CD4-positive, alpha-beta T cell treated with Interleukin-17A for 1 hour (primary cell): ENCODE data around the gene ACBD6.

Experiments
- DNase-seq: peaks from one replicate; pipeline ENCODE4 v3.0.0-alpha.2; 2020

The ACBD6 gene

DNA sequence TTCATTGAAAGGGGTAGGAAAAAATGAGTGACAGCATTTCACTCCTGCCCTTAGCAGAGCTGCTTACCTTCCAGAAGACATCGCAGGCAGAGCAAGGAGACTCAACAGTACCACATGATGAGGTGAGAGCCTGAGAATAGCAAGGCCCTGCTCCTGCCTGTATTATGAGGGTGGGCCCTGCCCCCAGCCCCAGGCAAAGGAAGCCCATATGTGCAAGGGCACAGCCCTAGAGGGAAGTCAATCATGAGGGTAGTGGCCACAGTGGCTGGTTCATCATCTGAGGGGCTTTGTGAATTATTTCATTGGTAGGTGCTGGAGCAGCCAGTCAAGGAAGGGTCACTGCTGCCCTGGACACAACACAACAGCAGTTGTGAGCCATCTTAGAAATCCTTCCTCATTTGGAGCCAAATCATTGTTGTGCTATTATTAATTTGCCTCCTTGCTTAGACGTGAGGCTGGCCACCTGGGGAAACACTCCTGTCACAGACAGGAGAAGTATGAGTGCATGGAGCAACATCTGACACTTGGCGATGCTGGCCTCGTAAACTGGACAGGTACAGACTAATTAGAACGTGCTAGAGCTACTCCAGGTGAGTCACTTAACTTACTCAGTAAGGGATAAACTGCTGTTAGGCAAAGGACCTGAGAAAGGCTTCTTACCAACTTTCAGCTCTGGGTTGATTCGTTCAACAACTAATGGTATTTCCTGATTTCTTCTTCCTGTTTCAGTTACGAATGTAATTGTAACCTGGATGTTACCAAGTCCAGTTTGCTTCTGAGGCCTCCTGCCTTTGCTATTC is 22.7 kb upstream of the ACBD6 start:
- no peak for DNase-seq

DNA sequence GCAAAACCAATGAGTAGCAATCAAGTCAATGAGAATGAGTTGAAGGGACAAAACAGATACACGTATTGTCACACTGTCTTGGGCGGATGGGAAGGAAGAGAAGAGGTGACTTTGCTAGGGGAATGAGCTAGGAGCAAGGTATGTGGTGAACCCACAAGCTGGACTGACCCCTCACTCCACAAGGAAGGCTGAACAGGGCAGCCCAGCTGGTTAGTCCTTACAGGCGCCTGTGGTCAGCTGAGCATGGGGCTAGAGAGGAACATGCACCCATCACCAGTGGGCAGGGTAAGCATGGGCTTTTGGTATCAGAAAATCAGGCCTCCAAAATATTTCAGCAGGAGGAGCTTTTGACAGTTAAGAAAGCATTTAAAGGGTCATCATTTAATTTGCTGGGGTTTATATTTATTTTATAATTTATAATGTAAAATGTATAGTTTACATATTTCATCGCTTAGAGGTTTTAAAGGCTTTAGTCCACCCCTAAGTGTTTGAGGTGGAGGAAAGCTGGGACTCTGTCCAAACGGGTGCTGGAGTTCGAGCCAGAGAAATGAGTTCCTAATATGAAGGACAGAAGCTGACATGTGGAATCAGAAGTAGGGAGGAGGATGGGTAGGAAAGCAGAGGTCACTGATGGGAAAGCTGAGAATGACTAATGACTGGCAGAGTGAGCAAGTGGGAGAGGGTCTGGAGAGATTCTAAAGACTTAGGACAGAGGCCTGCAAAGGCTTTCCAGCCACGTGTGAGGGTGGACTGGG is 22.0 kb upstream of the ACBD6 start:
- no peak for DNase-seq

DNA sequence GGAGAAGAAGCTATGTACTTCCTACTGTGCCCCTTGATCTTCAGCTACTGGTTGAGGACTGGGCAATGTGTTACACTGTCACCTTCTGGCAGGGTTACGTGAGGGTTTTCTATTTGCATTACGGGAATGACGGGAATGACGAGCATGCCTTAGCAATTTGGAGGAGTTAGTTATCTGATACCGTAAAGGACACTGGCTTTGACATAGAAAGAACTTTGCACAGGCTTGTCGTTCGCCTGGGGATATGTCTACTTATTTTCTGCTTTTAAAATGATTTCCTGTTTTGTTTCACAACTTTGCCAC is 19.8 kb upstream of the ACBD6 start:
- DNase-seq: no peak

DNA sequence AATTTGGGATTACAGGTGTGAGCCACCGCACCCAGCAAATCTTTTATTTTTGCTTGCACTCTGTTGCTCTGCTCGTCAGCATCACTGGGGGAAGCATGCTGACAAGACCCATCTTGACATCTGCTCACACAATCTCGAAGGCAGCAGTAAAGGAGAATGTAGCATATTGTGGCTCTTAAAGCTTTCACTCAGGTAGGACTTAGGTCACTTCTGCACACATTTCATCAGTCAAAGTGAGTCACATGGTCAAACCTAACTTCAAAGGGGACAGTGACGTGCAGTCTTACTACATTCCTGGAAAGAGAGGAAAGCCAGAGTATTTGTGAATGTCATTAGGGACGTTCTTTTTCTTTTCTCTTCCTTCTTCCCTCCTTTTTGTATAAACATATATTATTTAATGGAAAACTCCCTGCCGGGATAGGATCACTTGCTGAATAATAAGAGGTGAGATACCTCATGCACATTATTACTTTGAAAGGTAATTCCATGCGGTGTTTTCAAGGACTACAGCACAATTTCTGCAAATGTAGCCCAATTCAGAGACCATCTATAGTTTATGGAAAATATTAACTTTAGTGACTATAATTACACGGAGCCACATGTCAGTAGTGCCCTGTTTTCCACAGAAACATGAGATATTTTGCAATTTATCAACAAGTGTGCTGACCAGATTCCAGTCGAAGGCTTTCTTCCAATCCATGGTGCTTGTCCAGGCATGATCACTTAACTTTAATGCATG is 19.3 kb upstream of the ACBD6 start:
- no peak for DNase-seq

DNA sequence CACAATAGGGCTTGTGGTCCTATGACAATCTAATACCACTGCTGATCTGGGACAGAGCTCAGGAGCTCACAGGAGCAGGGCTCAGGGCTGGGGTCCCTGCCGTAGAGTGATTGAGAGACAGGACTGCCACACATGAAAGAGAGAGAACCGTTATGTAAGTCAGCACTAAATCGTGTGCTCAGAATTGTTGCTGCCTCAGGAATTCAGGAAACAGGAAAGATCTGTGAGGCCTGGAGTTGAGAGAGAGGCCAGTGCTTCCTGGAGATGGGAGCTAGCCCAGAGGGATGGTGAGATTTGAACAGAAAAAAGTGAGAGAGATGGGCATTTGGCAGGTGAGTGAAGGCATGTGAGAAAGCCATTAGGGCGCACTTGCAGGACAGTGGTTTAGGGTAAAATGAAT is 17.5 kb upstream of the ACBD6 start:
- no peak for DNase-seq

DNA sequence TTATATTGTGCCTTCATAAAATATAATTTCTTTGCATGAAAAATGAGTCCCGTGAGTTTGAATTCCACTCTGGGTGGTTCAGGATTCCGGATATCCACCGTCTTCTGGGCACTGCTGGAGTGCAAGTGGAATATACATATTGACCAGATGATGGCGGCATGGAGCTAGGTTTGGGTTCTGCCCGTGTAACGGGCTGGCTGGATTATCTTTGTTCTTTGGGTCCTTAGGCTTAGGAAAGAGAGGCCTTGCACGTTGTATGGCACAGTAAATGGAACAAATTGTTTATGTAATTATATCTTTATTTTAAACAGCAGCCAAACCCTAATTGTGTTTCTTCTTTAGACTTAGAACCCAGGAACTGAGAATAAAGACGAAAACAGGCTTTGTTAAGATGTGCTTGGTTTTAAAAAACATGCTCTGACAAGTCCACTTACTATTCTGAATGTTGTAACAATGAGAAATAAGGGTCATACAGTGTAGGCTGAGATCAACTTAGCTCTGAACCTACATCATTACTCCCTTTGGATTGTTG is 13.5 kb upstream of the ACBD6 start:
- DNase-seq: peak; percentile 68

DNA sequence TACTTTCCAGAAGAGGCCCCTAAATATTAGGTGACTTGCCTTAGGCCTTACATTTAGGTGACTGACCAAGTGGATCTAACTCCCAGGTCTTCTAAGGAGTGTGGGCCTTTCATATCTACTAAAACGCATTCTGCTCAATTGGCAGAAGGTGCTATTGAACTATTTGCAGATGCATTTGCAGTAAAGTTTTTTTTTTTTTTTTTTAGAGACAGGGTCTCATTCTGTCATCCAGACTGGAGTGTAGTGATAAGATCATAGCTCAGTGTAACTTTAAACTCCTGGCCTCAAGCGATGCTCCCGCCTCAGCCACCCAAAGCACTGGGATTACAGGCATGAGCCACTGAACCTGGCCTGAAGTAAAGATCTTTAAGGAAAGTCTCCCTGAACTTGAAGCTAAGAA is 13.0 kb upstream of the ACBD6 start:
- no peak for DNase-seq

DNA sequence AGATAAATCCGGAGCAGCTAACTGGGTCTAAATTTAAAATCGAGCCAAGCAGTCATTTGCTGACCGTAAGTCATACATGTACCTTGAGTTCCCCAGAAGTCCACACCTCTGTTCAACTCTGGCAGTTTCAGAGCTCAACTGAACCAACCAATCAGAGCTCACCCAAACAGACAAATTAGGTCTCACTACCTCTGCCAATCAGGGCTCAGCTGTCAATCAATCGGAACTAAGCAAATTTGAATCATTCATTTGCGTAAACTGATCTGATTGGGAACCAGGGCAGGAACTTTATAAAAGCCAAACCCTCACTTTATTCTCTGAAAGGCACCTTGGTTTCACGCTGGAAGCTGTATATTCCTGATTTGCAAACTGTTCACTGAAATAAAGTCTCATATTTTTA is 11.2 kb upstream of the ACBD6 start:
- DNase-seq: no peak

DNA sequence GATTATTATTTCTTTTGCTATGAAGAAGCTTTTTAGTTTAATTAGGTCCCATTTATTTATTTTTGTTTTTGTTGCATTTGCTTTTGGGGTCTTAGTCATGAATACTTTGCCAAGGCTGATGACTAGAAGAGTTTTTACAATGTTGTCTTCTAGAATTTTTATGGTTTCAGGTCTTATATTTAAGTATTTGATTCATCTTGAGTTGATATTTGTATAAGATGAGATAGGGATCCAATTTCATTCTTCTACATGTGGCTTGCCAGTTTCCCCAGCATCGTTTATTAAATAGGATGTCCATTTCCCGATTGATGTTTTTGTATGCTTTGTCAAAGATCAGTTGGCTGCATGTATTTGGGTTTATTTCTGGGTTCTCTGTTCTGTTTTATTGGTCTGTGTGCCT is 8.5 kb upstream of the ACBD6 start:
- DNase-seq: no peak

DNA sequence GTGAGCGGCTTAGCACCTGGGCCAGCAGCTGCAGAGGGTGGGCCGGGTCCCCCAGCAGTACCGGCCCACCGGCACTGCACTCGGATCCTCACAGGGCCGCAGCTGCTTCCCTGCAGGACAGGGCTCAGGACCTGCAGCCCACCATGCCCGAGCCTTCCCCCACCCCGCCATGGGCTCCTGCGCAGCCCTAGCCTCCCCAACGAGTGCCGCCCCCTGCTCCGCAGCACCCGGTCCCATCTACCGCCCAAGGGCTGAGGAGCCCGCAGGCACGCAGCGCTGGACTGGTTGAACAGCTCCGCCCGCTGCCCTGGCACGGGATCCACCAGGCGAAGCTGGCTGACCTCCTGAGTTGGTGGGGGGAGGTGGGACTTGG is 6.3 kb upstream of the ACBD6 start:
- no peak for DNase-seq

DNA sequence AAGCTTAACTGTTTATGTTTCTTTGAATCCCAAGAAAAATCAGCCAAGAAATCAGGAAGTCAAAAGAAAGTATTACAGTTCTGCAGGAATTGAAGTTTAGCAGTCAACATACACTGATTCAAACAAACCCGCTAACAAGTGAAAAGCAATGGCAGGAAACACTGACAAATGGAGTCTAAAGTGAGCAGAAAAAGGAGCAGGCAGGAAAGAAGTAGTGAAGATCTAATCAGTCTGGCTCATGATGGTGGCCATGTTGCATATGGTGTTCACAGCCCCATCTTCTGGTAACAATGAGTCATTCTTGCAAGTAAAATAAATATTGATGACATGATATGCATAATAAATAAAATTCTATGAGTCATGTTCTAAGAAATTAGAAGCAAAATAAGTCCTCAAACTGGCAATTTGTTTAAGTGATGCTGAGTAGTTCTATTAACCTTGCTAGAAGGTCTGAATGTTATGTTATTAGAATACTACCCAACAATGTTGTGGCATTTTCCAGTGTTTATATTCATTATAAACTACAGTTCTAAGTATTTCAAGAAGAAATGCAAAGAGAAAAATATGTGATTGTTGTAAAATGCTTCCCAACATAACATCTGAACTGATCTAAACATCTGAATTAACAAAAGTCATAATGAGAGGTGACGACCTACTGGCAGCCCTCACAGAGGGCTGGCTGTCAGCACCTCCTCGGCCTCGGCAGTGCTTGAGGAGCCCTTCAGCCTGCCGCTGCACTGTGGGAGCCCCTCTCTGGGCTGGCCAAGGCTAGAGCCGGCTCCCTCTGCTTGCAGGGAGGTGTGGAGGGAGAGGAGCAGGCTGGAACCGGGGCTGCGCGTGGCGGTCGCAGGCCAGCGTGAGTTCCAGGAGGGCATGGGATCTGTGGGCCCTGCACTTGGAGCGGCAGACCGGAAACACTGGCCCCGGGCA is 5.7 kb upstream of the ACBD6 start:
- DNase-seq: peak; percentile 19

DNA sequence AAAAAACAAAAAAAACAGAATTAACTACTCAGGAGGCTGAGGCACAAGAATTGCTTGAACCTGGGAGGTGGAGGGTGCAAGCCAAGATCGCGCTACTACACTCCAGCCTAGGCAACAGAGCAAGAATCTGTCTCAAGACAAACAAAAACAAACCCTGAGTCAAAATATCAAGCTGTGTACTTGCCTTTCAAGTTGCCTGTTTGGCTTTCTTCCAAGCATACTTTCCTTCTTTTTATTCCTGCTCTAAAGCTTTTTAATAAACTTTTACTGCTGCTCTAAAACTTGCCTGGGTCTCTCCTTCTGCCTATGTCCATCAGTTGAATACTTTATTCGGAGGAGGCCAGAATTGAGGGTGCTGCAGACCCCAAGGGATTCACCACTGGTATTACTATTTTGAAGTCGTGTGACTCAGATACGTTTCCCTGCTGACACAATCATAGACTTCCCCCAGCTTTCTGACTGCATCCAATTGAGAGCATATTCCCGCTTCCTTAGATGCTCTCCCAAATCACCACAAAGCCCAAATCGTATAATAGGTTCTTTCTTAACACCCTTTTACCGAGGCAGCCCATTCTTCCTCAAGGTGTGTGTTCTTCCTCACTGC is 3.5 kb upstream of the ACBD6 start:
- DNase-seq: no peak

DNA sequence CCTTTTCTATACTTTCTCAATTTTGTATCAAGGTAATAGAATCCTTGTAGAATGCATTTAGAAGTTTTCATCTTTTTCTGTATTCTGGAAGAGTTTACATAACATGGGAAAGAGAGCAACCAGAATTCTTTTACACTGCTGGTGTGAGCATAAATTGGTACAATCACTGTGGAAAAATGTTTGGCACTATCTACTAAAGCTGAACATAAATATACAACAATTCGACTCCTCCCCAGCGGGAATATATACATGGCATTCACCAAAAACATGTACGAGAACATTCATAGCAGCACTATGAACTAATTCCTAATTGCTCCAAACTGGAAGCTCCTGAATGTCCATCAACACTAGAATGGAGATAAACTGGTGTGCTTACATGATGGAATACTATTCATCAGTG is 1.8 kb upstream of the ACBD6 start:
- DNase-seq: no peak

DNA sequence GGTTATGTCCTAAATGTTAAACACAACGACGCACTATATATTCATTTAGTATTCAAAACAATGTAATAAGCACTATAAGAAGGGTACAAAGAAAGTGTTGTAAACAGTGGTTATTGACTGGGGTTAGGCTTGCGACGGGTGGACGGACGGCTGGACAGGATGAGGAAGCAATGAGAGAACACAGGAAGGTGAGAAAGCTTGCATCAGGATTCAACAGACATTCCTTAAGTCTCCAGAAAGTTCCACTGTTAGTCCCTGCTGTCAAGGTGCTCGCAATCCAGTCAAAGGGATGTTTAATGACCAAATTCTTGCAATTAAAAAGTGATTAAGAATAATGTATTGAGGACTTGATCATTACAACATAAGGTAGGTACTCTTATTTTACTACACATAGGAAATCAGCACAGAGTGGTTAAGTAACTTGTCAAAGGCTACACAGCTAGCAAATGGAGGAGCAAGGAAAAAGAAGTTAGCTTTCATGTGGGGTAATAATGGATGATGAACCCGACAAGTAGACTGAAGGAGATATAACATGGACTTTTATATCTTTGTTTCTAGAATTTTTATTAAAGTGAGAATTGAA is 994 bp upstream of the ACBD6 start:
- no peak for DNase-seq

DNA sequence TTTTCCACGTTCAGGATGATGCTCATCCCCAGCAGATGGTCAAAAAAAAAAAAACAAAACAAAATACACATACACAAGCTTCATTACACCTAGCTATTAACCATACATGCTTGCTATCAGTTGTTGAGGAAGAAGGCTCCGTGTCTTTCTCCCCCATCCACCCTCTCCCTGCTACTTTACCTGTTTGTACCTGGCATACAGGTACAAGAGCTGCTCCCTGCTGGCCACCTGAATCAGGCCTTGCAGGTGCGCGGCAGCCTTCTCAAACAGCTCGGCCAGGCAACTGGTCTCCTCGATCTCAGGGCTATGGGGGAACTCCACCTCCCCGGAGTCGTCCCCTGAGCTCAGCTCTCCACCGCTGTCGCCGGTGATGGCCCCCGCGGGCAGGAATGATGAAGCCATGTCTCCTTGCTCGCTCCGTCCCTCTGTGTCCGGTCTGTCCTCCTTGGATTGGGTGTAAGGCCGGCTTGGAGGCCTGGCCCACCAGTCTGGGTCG is 464 bp downstream of the ACBD6 start:
- peak; percentile 44 for DNase-seq

DNA sequence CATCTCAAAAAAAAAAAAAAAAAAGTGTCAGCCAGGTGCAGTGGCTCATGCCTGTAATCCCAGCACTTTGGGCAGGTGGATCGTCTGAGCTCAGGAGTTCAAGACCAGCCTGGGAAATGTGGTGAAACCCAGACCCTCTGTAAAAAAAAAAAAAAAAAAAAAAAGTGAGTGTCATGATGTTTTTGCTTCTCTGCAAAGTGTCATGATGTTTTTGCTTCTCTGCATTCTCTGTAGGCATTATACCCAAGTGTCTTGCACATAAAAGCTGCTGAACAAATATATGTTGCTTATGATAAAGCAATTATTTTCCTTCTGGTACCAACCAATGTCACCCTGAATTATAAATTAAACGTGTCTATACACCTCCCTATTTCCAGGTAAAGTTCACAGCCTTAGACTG is 1.7 kb downstream of the ACBD6 start:
- DNase-seq: no peak

DNA sequence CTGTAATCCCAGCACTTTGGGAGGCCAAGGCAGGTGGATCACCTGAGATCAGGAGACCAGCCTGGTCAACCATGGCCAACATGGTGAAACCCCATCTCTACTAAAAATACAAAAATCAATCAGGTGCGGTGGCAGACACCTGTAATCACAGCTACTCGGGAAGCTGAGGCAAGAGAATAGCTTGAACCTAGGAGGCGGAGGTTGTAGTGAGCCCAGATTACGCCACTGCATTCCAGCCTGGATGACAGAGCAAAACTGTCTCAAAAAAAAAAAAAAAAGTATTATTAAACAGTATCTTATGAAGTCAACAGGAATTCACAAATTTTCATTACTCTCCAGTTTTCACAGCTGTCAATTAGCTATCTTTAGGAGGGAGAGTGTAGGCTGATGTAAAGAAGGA is 3.8 kb downstream of the ACBD6 start:
- no peak for DNase-seq

DNA sequence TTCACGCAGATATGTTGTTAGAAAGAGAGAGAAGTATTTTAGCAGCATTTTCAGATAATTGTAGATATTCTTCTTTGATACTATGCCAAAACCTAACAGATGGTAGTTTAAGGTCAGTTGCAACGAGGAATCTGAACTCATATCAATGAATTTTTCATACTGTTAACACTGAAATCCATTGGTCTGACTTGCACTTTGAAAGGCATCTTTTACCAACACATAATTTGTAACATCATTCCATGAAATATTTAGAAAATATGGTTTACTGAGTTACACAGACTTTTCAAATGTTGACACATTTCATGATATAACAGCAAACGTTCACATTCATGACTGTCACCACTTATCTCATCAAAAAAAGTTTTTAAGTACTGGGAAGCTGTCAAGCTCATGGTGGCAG is 4.6 kb downstream of the ACBD6 start:
- DNase-seq: no peak

DNA sequence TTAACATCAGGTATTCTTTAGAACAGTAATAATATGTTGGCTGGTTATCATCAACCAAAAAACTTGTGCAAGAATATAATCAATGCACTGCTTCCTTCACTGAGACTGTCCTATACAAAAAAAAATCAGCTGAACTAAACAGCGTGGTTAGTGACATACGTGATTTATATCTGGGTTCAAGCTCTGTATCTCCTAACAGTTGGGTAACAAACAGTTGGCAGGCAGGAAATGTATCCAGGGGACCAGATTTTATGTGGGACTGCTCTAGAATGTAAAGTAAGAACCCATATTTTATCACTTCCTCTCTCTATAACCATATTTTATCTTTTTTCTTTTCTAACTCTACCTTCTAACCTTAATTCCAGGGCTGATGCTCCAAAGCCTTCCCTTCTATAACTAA is 8.0 kb downstream of the ACBD6 start:
- no peak for DNase-seq

DNA sequence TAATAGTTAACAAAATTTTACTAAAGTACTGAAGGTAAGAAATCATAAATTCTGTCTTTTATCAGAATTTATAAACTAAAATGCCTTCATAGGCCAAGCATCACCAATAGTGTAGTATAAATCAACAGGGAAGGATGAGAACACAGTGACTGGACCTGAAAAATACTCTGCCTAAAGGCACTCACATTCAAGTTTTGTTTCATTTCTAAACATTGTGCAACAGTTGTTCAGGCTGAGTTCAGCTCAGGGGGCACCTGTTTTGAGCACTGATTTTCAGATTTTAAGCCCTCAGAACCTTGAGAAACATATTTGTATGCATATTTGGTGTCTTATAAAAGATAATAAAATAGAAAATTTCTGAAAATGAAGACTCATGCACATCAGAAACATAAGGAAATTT is 12.4 kb downstream of the ACBD6 start:
- DNase-seq: no peak

DNA sequence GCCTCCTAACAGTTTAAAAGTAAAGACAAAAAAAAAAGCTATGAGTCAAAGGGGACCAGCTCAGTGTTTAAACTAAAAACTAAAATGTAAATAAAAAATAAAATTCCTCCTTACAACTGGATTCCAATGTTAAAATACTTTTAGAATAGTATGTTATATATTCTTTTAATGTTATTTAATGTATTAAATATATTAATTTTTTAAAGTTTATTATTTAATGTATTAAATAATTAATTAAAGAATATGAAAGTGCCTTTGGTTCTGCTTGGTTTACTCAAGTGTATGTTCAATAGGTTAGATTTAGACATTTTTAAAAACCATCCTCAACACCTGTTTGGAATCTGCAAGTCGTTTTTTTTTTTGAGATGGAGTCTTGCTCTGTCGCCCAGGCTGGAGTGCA is 13.1 kb downstream of the ACBD6 start:
- no peak for DNase-seq

DNA sequence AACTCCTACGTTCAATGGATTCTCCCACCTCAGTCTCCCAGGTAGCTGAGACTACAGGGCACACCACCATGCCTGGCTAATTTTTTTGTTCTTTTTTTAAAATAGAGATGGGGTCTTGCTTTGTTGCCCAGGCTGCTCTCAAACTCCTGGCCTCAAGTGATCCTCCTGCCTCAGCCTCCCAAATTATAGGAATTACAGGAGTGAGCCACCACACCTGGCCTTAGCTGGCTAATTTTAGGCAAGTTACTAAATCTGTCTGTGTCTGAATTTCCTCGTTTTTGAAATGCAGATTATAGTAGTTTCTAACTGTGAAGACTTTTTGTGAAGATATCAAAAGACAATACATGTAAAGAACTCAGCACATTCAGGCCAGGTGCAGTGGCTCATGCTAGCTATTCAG is 13.7 kb downstream of the ACBD6 start:
- no peak for DNase-seq
